OCI-LY7 (cell line): ENCODE measurements around the gene VENTX.

Experiments
- EZH2phosphoT487 ChIP-seq: fragments of 200-600 bp; sonication (generic); IDR thresholded peaks from 2 replicates; pipeline ENCODE4 v1.6.1; 2018; ENCODE audit warnings: low read depth, borderline replicate concordance, mild to moderate bottlenecking, mixed run types, antibody characterized with exemption, low read length, moderate library complexity, mixed read lengths
- TF ChIP-seq, protein P1 (sequence below): fragments of 200-600 bp; sonication (generic); conservative IDR thresholded peaks from 2 replicates; pipeline ENCODE4 v1.5.1; 2014; ENCODE audit warnings: mild to moderate bottlenecking, antibody characterized with exemption, low read length, moderate library complexity, mixed read lengths

DNA sequence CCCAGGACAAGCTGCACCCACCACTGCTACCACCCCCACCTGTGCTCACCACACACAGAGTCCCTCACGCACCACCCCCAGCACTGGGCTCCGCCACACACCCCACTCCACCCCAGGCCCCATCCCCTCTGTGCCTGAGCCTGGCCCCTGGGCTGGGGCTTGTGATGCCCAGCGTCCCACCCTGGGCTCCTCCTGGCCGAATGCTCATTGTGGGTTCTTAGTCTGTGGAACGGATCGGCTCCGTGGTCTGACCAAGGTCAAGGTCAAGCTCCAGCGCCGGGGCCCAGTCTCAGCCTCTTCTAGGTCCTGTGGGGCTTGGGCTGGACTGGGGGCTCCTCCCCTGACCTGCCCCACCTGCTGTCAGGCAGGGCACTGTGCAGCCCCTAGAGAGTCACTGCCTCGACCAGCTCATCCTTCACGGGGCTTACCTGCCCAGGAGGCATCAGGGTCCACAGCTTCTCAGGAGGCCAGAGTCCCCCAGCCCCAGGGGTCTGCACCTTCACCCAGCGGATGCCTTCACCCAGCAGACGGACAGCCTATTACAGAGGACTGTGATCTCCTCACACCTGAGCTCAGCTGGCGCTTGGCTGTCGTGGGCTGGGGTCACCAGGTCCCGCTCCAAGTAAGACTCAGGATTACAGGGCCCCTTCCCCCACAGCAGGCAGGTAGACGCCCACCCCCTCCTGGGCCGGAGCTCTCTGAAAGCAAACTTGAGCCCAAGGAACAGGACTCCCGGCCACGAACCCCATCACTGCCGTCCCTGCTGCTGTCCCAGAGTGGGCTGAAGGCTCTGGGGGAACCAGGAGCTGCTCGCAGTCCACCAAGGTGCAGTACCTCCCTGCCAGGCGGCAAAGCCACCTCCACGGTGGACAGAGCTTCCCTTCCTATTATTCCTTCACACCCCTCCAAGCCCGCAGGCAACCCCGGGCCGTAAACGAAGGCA lies 22.9 kb upstream of the VENTX start:
- TF ChIP-seq, protein P1, sequence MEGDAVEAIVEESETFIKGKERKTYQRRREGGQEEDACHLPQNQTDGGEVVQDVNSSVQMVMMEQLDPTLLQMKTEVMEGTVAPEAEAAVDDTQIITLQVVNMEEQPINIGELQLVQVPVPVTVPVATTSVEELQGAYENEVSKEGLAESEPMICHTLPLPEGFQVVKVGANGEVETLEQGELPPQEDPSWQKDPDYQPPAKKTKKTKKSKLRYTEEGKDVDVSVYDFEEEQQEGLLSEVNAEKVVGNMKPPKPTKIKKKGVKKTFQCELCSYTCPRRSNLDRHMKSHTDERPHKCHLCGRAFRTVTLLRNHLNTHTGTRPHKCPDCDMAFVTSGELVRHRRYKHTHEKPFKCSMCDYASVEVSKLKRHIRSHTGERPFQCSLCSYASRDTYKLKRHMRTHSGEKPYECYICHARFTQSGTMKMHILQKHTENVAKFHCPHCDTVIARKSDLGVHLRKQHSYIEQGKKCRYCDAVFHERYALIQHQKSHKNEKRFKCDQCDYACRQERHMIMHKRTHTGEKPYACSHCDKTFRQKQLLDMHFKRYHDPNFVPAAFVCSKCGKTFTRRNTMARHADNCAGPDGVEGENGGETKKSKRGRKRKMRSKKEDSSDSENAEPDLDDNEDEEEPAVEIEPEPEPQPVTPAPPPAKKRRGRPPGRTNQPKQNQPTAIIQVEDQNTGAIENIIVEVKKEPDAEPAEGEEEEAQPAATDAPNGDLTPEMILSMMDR = no peak
- TF ChIP-seq EZH2phosphoT487 = no peak
